IMR-90 (cell line): ENCODE measurements around the gene CMIP. TPM values are rescaled to one million over a fixed set of nuclear protein-coding genes. Genes with fewer than 3 reads are reported as not detected.

Experiments used
- ATAC-seq: fragments of 200-7000 bp; cut with Tn5 transposase; 2 replicates; pipeline ENCODE4 v1.9.1; 2020; ENCODE audit warnings: low read depth, mild to moderate bottlenecking, moderate library complexity
- BruUV-seq: library from RNA; stranded (reverse); fragments of 400-500 nt; replicated peaks from 2 replicates; lab custom pipeline; 2021; lab: Mats Ljungman, UMichigan
- CTCF ChIA-PET: fragments of 300-600 bp; formaldehyde crosslinking; extraction: SDS; loops from one replicate; lab custom pipeline; 2021; ENCODE audit warnings: antibody characterized with exemption; lab: Yijun Ruan, JAX
- POLR2A ChIA-PET: fragments of 300-600 bp; sonication (Branson Sonifier 250); formaldehyde crosslinking; loops from one replicate; lab custom pipeline; 2022; ENCODE audit warnings: antibody characterized with exemption; ENCODE audit not compliant: unreplicated experiment; lab: Charles Lee
- DNase-seq: peaks from one replicate; pipeline ENCODE4 v3.0.0; 2013
- H2AFZ ChIP-seq: replicated peaks from 2 replicates; pipeline ENCODE3; 2013; ENCODE audit warnings: low read length, mild to moderate bottlenecking; ENCODE audit not compliant: poor library complexity
- H2AK5ac ChIP-seq: 2 replicates; pipeline ENCODE4 v1.6.1; 2013; ENCODE audit warnings: low read depth, low read length, inconsistent platforms
- H2AK9ac ChIP-seq: replicated peaks from 2 replicates; pipeline ENCODE3; 2013; ENCODE audit warnings: mild to moderate bottlenecking, low read depth, low read length, moderate library complexity; ENCODE audit not compliant: poor library complexity
- H2BK120ac ChIP-seq: 2 replicates; pipeline ENCODE4 v1.6.1; 2013; ENCODE audit warnings: low read depth, low read length, inconsistent platforms
- H2BK15ac ChIP-seq: 3 replicates; pipeline ENCODE4 v1.6.1; 2013; ENCODE audit warnings: low read depth, low read length, inconsistent platforms
- H2BK20ac ChIP-seq: 2 replicates; pipeline ENCODE4 v1.6.1; 2013; ENCODE audit warnings: low read depth, mild to moderate bottlenecking, inconsistent platforms, low read length, moderate library complexity
- H2BK5ac ChIP-seq: 2 replicates; pipeline ENCODE4 v1.6.1; 2013; ENCODE audit warnings: mild to moderate bottlenecking, low read depth, low read length, inconsistent platforms; ENCODE audit not compliant: poor library complexity, severe bottlenecking
- H3K14ac ChIP-seq: replicated peaks from 2 replicates; pipeline ENCODE4 v1.6.1; 2013; ENCODE audit warnings: low read depth, low read length, inconsistent platforms
- H3K18ac ChIP-seq: 2 replicates; pipeline ENCODE4 v1.6.1; 2013; ENCODE audit warnings: low read depth, low read length, control low read depth
- H3K23ac ChIP-seq: 2 replicates; pipeline ENCODE4 v1.6.1; 2013; ENCODE audit warnings: low read depth, low read length, inconsistent platforms
- H3K27ac ChIP-seq: 2 replicates; pipeline ENCODE4 v1.5.1; 2013; ENCODE audit warnings: mild to moderate bottlenecking, control low read depth, low read length; ENCODE audit not compliant: insufficient read depth
- H3K27me3 ChIP-seq: 2 replicates; pipeline ENCODE4 v1.6.1; 2013; ENCODE audit warnings: low read length; ENCODE audit not compliant: control insufficient read depth, insufficient read depth
- H3K36me3 ChIP-seq: 2 replicates; pipeline ENCODE4 v1.6.1; 2013; ENCODE audit warnings: low read length, mixed read lengths; ENCODE audit not compliant: control insufficient read depth, insufficient read depth
- H3K4ac ChIP-seq: 2 replicates; pipeline ENCODE4 v1.6.1; 2013; ENCODE audit warnings: low read depth, low read length, inconsistent platforms
- H3K4me1 ChIP-seq: 2 replicates; pipeline ENCODE4 v1.6.1; 2013; ENCODE audit warnings: low read length, mixed read lengths; ENCODE audit not compliant: control insufficient read depth, insufficient read depth
- H3K4me2 ChIP-seq: 2 replicates; pipeline ENCODE4 v1.6.1; 2013; ENCODE audit warnings: low read depth, mild to moderate bottlenecking, control low read depth, low read length, moderate library complexity
- H3K4me3 ChIP-seq: 2 replicates; pipeline ENCODE4 v1.5.1; 2013; ENCODE audit warnings: low read depth, mild to moderate bottlenecking, control low read depth, low read length, moderate library complexity; ENCODE audit not compliant: insufficient read depth
- H3K56ac ChIP-seq: 2 replicates; pipeline ENCODE4 v1.6.1; 2013; ENCODE audit warnings: low read length, inconsistent platforms; ENCODE audit not compliant: insufficient read depth; ENCODE audit errors: extremely low read depth
- H3K79me1 ChIP-seq, 2 experiments: 2 replicates each; pipeline ENCODE4 v1.6.1; 2013; ENCODE audit warnings: low read length in 2 of 2, inconsistent platforms in 1 of 2, low read depth in 1 of 2
- H3K9ac ChIP-seq: 2 replicates; pipeline ENCODE4 v1.6.1; 2013; ENCODE audit warnings: low read depth, low read length, control low read depth
- H3K9me1 ChIP-seq: 2 replicates; pipeline ENCODE4 v1.6.1; 2013; ENCODE audit warnings: low read length, inconsistent platforms; ENCODE audit not compliant: insufficient read depth
- H3K9me3 ChIP-seq: 2 replicates; pipeline ENCODE4 v1.6.1; 2013; ENCODE audit warnings: low read length; ENCODE audit not compliant: control insufficient read depth, insufficient read depth
- H4K20me1 ChIP-seq: 2 replicates; pipeline ENCODE4 v1.6.1; 2013; ENCODE audit warnings: low read length, inconsistent platforms; ENCODE audit not compliant: insufficient read depth
- H4K5ac ChIP-seq: 2 replicates; pipeline ENCODE4 v1.6.1; 2013; ENCODE audit warnings: mild to moderate bottlenecking, low read depth, low read length, control low read depth
- H4K8ac ChIP-seq, 2 experiments: 2 replicates each; pipeline ENCODE4 v1.6.1; 2013; ENCODE audit warnings: low read depth in 2 of 2, low read length in 2 of 2, control low read depth in 1 of 2, inconsistent platforms in 1 of 2
- H4K91ac ChIP-seq: 2 replicates; pipeline ENCODE4 v1.6.1; 2013; ENCODE audit warnings: low read depth, low read length, inconsistent platforms; ENCODE audit not compliant: insufficient read depth
- BHLHE40 ChIP-seq: fragments of 150-350 bp; IDR thresholded peaks from 2 replicates; pipeline ENCODE4 v1.6.1; 2016; ENCODE audit warnings: mild to moderate bottlenecking, low read depth, low read length
- CTCF ChIP-seq: conservative IDR thresholded peaks from 2 replicates; pipeline ENCODE4 v1.5.1; 2012; ENCODE audit warnings: mild to moderate bottlenecking, low read depth, low read length, improper control_type of control experiment
- MXI1 ChIP-seq: IDR thresholded peaks from 2 replicates; pipeline ENCODE4 v1.6.1; 2012; ENCODE audit warnings: low read depth, mild to moderate bottlenecking, low read length, moderate library complexity, borderline replicate concordance
- RAD21 ChIP-seq: IDR thresholded peaks from 2 replicates; pipeline ENCODE4 v1.6.1; 2012; ENCODE audit warnings: low read length, improper control_type of control experiment
- RCOR1 ChIP-seq: IDR thresholded peaks from 2 replicates; pipeline ENCODE4 v1.6.1; 2012; ENCODE audit warnings: mild to moderate bottlenecking, low read length, improper control_type of control experiment; ENCODE audit not compliant: insufficient replicate concordance
- WGBS, 2 experiments: methylation state at CpG; one replicate each; pipeline versions ENCODE4 v1.1.5 to v1.1.7; 2013; ENCODE audit warnings: missing lambda C conversion rate in 2 of 2; ENCODE audit not compliant: insufficient read length in 1 of 2; ENCODE audit errors: extremely low coverage in 2 of 2; 5-methylcytosine and 5-hydroxymethylcytosine counted together
- dilution Hi-C: fragments of 300-500 bp; cut with HindIII; formaldehyde crosslinking; loops from one replicate; pipeline ENCODE4 v1.14.3; 2018; ENCODE audit warnings: low sequenced_read_pairs; ENCODE audit not compliant: unreplicated experiment
- in situ Hi-C: fragments of 300-500 bp; cut with MboI; formaldehyde crosslinking; loops from 3 replicates; pipeline ENCODE4 v1.14.3; 2019; ENCODE audit warnings: low sequenced_read_pairs, inconsistent platforms, mixed read lengths
- intact Hi-C: fragments of 100-400 bp; cut with micrococcal nuclease; formaldehyde crosslinking; loops from 2 replicates; pipeline ENCODE4 v1.10.0; 2022
- polyA plus RNA-seq, 3 experiments: library from polyadenylated mRNA; depleted of rRNA; stranded (reverse); fragments of >200 nt; gene quantifications; 2 replicates each; pipeline ENCODE4 v1.2.3, GENCODE V29; 2012; ENCODE audit warnings: low replicate concordance in 1 of 3
- total RNA-seq: library from RNA; depleted of rRNA; stranded (reverse); fragments of >200 nt; gene quantifications from 2 replicates; pipeline ENCODE4 v1.2.3, GENCODE V29; 2012

The CMIP gene
- total and polyA plus RNA-seq, 2 of the 4 experiments (the other 2 are of a cell fraction): 3.2 to 11.6 TPM

GRCh38 chr16:81526935-81527334, 82.3 kb downstream of the CMIP start:
- H3K4me2 ChIP-seq: 0 out of 2 replicates have a peak overlapping the region, but pooled peaks have one; percentile 34
- H2AFZ ChIP-seq: no peak overlapping the region
- H3K9me1 ChIP-seq: peaks cover 12% of the 10 kb centered on the region; the same call in 1 of the 2 replicates
- peak overlapping the region; percentile 9; the same call in 1 of the 3 replicates for H2BK15ac ChIP-seq
- peak; percentile 27 for DNase-seq
- H3K27me3 ChIP-seq: no peaks in the 10 kb centered on the region
- H3K4ac ChIP-seq: peak overlapping the region; percentile 58; the same call in 1 of the 2 replicates
- no peak overlapping the region for H3K4me3 ChIP-seq
- 0 out of 4 replicates have a peak overlapping the region, but pooled peaks of 1 of the 2 experiments have one; percentile 7 for H4K8ac ChIP-seq
- peaks cover 58% of the 10 kb centered on the region for H4K20me1 ChIP-seq
- dilution Hi-C loops (no loop called here), in situ Hi-C loops (no loop called here), intact Hi-C loops (no loop called here)
- no peak overlapping the region; the same call in 1 of the 2 replicates for H4K91ac ChIP-seq
- H3K4me1 ChIP-seq: peaks cover 14% of the 10 kb centered on the region
- no peak overlapping the region for H2BK120ac ChIP-seq
- H3K27ac ChIP-seq: peak overlapping the region; percentile 3; the same call in 1 of the 2 replicates
- H2BK20ac ChIP-seq: peak overlapping the region; percentile 4; the same call in 1 of the 2 replicates
- TF ChIP-seq RAD21 (no peak), BHLHE40 (no peak), MXI1 (no peak), RCOR1 (no peak), CTCF (no peak)
- H2AK9ac ChIP-seq: no peak overlapping the region
- H3K18ac ChIP-seq: peak overlapping the region; percentile 38; the same call in 1 of the 2 replicates
- H3K56ac ChIP-seq: no peak overlapping the region
- no peak overlapping the region; the same call in 1 of the 2 replicates for H3K9ac ChIP-seq
- BruUV-seq: no TSS peak
- ATAC-seq: peak; percentile 58
- H2AK5ac ChIP-seq: no peak overlapping the region
- no peak overlapping the region for H4K5ac ChIP-seq
- ChIA-PET POLR2A (no interaction called here), CTCF (interaction anchor here (1.1 kb wide), 1 partner anchor 8 kb away, joined by 3 read pairs; no protein-coding TSS in a partner anchor)
- 0 out of 2 replicates have a peak, but pooled peaks cover 2% of the 10 kb centered on the region for H3K36me3 ChIP-seq
- H3K9me3 ChIP-seq: no peaks in the 10 kb centered on the region
- H3K23ac ChIP-seq: peak overlapping the region; percentile 25; the same call in 1 of the 2 replicates
- H3K79me1 ChIP-seq: peaks cover 35 to 78% of the 10 kb centered on the region in 2 experiments
- H3K14ac ChIP-seq: 0 out of 2 replicates have a peak overlapping the region, but pooled peaks have one; percentile 37
- 100% methylated on average over 1 of the region's 9 CpGs; no CpG with 5 or more reads in 1 of the 2 experiments for WGBS, 2 experiments
- peak overlapping the region; percentile 1 for H2BK5ac ChIP-seq
